Astrocyte of the cerebellum (primary cell): ENCODE results near the gene RNF14.

Source experiments
- DNase-seq: peaks from one replicate; pipeline ENCODE4 v3.0.0-alpha.2; 2011; ENCODE audit warnings: low read depth
- H3K4me3 ChIP-seq: 2 replicates; pipeline ENCODE4 v1.5.1; 2011; ENCODE audit warnings: mild to moderate bottlenecking, low read depth, low read length, moderate library complexity
- CTCF ChIP-seq: IDR thresholded peaks from 2 replicates; pipeline ENCODE4 v1.5.1; 2012; ENCODE audit warnings: low read length, low read depth, moderate library complexity, mild to moderate bottlenecking; ENCODE audit errors: missing control alignments
- in situ Hi-C: cut with HindIII; loops from 2 replicates; pipeline ENCODE4 v1.10.0; 2017; ENCODE audit warnings: low sequenced_read_pairs

Gene RNF14

GRCh38 chr5:141961466-141961865, 7.4 kb upstream of the RNF14 start:
- TF ChIP-seq CTCF, result no peak
- no peak for DNase-seq
- in situ Hi-C loops, result no loop called here
- no peak overlapping the region for H3K4me3 ChIP-seq

- TF ChIP-seq CTCF, result no peak
- in situ Hi-C loops, result no loop called here
- no peak for DNase-seq
- H3K4me3 ChIP-seq, result no peak overlapping the region
These were observed 5.2 kb upstream of the RNF14 start for GRCh38 chr5:141963701-141964100.

DNA sequence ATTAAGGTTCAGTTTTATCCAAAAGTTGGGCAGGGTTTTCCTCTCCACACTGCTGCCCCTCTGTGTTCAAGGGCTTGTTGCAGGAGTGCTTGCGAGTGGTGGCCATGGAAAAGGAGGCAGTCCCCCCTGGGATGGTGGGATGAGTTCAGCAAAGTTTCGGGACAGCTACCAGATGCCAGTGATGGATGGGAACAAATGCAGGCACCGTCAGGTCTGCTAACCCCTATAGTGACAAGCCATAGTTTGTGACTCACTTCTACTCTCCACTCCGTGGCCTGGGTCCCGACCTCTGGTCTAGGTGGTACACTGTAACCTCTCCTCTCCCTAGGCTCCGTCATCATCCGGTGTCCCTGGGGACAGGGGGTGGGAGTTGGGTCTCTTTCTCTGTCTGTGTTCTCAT, 3.8 kb upstream of the RNF14 start:
- H3K4me3 ChIP-seq, result no peak overlapping the region
- no peak for DNase-seq
- in situ Hi-C loops, result no loop called here
- TF ChIP-seq CTCF, result no peak

GRCh38 chr5:141966275-141966962, 2.5 kb upstream of the RNF14 start:
- DNase-seq, result no peak
- in situ Hi-C loops, result no loop called here
- no peak for TF ChIP-seq CTCF
- H3K4me3 ChIP-seq, result no peak overlapping the region

GRCh38 chr5:141966963-141967333, 2.0 kb upstream of the RNF14 start:
- in situ Hi-C loops, result no loop called here
- H3K4me3 ChIP-seq, result no peak overlapping the region
- no peak for DNase-seq

More at GRCh38 chr5:141966963-141967333, 2.0 kb upstream of the RNF14 start:
- no peak for TF ChIP-seq CTCF
